Measurements from ENCODE around the gene GASK1B.

Gene GASK1B

DNA sequence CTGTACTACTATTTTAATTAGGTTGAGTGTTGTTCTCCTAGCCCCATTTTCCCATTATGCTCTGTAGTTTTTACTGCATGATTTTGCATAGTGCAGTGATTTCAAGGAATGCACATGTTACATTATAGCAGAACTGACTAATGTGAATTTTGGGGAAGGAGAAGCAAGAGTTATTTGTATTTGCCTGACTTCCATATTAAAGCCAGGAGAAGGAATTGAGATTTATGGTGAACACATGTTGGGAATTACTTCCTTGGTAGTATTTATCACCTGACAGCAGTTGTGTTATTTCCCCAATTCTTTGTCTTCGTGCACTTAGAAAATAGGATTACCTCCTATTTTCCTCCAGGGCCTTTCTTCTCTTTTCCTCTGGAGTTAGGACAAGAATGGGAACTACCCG, 40.6 kb upstream of the GASK1B start:
- Histone ChIP-seq H2AFZ (ENCODE audit: low read depth, low read length) (no peak overlapping the region), H3K4me3 (ENCODE audit: low read length) (no peak overlapping the region), H3K9ac (ENCODE audit: low read length) (no peak overlapping the region), H3K4me1 (ENCODE audit: low read length) (peaks cover 7% of the 10 kb centered on the region), H3K79me2 (ENCODE audit: low read length) (no peaks in the 10 kb centered on the region), H3K36me3 (replicated peaks; ENCODE audit: low read depth, low read length) (no peaks in the 10 kb centered on the region), H3K27ac (ENCODE audit: low read length) (no peak overlapping the region), H4K20me1 (ENCODE audit: insufficient read depth, low read length) (no peaks in the 10 kb centered on the region), H3K4me2 (ENCODE audit: low read length) (no peak overlapping the region), H3K27me3 (ENCODE audit: low read depth, low read length) (no peaks in the 10 kb centered on the region), H3K9me3 (ENCODE audit: insufficient read depth, low read length) (no peaks in the 10 kb centered on the region)
- TF ChIP-seq EZH2phosphoT487 (IDR thresholded peaks at IDR 0.05; ENCODE audit: low read depth), result no peak
- TF ChIP-seq, protein P1, sequence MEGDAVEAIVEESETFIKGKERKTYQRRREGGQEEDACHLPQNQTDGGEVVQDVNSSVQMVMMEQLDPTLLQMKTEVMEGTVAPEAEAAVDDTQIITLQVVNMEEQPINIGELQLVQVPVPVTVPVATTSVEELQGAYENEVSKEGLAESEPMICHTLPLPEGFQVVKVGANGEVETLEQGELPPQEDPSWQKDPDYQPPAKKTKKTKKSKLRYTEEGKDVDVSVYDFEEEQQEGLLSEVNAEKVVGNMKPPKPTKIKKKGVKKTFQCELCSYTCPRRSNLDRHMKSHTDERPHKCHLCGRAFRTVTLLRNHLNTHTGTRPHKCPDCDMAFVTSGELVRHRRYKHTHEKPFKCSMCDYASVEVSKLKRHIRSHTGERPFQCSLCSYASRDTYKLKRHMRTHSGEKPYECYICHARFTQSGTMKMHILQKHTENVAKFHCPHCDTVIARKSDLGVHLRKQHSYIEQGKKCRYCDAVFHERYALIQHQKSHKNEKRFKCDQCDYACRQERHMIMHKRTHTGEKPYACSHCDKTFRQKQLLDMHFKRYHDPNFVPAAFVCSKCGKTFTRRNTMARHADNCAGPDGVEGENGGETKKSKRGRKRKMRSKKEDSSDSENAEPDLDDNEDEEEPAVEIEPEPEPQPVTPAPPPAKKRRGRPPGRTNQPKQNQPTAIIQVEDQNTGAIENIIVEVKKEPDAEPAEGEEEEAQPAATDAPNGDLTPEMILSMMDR (IDR thresholded peaks at IDR 0.05; ENCODE audit: low read depth, low read length), result no peak

- H3K9me3 ChIP-seq (ENCODE audit: insufficient read depth, low read length), result no peaks in the 10 kb centered on the region
- H3K79me2 ChIP-seq (ENCODE audit: low read length), result no peaks in the 10 kb centered on the region
- no peak overlapping the region for H3K4me2 ChIP-seq (ENCODE audit: low read length)
- no peak overlapping the region for H3K9ac ChIP-seq (ENCODE audit: low read length)
- peaks cover 7% of the 10 kb centered on the region for H3K4me1 ChIP-seq (ENCODE audit: low read length)
- no peaks in the 10 kb centered on the region for H3K36me3 ChIP-seq (replicated peaks; ENCODE audit: low read depth, low read length)
- H2AFZ ChIP-seq (ENCODE audit: low read depth, low read length), result no peak overlapping the region
- no peak overlapping the region for H3K27ac ChIP-seq (ENCODE audit: low read length)
- H3K27me3 ChIP-seq (ENCODE audit: low read depth, low read length), result no peaks in the 10 kb centered on the region
- H4K20me1 ChIP-seq (ENCODE audit: insufficient read depth, low read length), result no peaks in the 10 kb centered on the region
- no peak overlapping the region for H3K4me3 ChIP-seq (ENCODE audit: low read length)
- TF ChIP-seq, protein P1 (IDR thresholded peaks at IDR 0.05; ENCODE audit: low read depth, low read length), result no peak
These were observed 38.4 kb upstream of the GASK1B start for GRCh38 chr4:158211222-158211621.

DNA sequence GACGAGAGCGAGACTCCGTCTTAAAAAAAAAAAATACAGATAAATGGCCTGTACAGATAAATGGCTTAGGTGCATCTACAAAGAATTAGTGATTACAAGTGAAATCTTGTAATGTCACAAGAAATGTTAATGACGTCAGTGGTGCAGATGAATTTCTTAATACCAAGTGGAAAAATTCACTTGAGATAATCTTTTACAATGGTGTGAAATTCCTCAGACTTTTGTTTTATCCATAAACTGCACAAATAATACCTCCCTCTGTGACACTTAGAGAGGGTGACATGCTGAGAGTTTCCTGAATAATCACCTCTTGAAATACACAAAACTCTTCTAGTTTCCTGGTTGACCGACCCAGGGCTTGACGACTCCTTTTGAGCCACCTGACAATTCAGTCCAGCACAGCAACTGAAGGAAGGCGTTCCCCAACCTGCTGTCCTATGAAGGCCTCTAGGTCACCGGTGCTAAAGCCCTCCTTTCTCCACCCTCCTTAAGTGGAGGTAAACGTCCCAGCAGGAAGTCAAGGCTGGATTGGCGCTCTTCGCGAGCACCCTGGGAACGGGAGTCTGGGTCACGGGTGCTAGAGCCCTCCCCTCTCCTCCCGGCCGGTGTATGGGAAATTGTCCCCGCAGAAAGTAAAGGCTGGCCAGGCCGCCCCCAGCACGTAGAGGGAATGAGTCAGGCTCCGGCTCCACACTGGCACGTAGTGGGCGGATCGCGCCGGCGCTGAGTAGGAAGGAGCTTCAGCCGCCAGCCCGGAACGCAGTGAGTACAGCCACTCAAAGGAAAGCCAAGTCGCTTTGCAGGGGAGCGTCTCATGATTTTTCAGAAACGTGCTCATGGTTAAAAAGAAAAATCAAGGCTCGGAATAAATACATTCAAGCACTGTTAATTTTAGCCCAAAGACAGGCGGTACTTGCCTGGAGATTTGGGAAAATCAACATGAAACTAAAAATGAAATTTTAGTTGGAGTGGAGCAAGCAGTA, 37.3 kb upstream of the GASK1B start, which contains the start of gene TMEM144:
Gene TMEM144 (plus strand): TSS at position 662 of the 983 bp plus-strand sequence. CDS start 2,182 bp downstream, outside the sequence.
- TF ChIP-seq EZH2phosphoT487 (IDR thresholded peaks at IDR 0.05; ENCODE audit: low read depth), result no peak
- TF ChIP-seq, protein P1 (IDR thresholded peaks at IDR 0.05; ENCODE audit: low read depth, low read length), result no peak
- H3K9me3 ChIP-seq (ENCODE audit: insufficient read depth, low read length), result no peaks in the 10 kb centered on the region
- H3K4me3 ChIP-seq (ENCODE audit: low read length), result no peak within 1 kb of the TSS
- H3K36me3 ChIP-seq (replicated peaks; ENCODE audit: low read depth, low read length), result no peaks in the 10 kb centered on the region
- 0 out of 2 replicates have a peak within 1 kb of the TSS, but pooled peaks have one; percentile 57 for H2AFZ ChIP-seq (ENCODE audit: low read depth, low read length)
- H3K9ac ChIP-seq (ENCODE audit: low read length), result no peak within 1 kb of the TSS
- no peaks in the 10 kb centered on the region for H3K79me2 ChIP-seq (ENCODE audit: low read length)
- no peaks in the 10 kb centered on the region for H4K20me1 ChIP-seq (ENCODE audit: insufficient read depth, low read length)
- H3K27ac ChIP-seq (ENCODE audit: low read length), result no peak within 1 kb of the TSS
- H3K27me3 ChIP-seq (ENCODE audit: low read depth, low read length), result no peaks in the 10 kb centered on the region
- peaks cover 7% of the 10 kb centered on the region for H3K4me1 ChIP-seq (ENCODE audit: low read length)
- no peak within 1 kb of the TSS for H3K4me2 ChIP-seq (ENCODE audit: low read length)

DNA sequence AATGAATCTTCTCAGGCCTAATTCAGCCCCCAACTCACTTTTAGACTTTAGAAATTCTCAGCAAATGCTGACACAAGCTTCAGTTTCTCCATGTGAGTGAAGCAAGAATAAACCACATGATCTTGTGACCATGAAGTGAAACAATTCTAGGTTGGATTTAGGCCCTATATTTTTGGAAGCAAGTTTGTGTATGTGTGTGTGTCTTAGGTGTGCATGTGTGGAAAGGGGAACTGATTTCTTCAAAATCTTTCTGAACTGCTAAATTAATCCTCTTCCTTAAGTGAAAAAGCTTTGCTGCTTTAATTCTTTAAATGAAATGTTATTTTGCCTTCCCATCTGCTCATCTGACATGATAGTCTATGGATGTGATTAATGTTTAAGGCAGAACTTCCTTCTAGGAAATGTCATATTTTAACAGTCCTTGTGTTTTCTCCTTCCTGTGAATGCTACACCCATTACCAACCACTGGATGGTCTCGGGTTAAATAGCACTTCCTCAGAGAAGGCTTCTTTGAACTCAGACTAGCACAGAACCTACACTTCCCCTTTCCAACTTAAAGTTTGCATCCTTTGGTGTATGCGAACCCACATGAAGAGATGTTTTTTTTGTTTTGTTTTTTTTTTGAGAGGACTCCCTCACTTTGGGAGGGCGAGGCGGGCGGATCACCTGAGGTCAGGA, 36.3 kb upstream of the GASK1B start:
- H3K9me3 ChIP-seq (ENCODE audit: insufficient read depth, low read length), result no peaks in the 10 kb centered on the region
- H3K9ac ChIP-seq (ENCODE audit: low read length), result no peak overlapping the region
- 0 out of 2 replicates have a peak overlapping the region, but pooled peaks have one; percentile 57 for H2AFZ ChIP-seq (ENCODE audit: low read depth, low read length)
- H3K4me1 ChIP-seq (ENCODE audit: low read length), result peaks cover 7% of the 10 kb centered on the region
- H3K27me3 ChIP-seq (ENCODE audit: low read depth, low read length), result no peaks in the 10 kb centered on the region
- H3K4me2 ChIP-seq (ENCODE audit: low read length), result no peak overlapping the region
- TF ChIP-seq, protein P1 (IDR thresholded peaks at IDR 0.05; ENCODE audit: low read depth, low read length), result no peak
- no peak for TF ChIP-seq EZH2phosphoT487 (IDR thresholded peaks at IDR 0.05; ENCODE audit: low read depth)
- no peak overlapping the region for H3K27ac ChIP-seq (ENCODE audit: low read length)
- no peaks in the 10 kb centered on the region for H3K36me3 ChIP-seq (replicated peaks; ENCODE audit: low read depth, low read length)
- no peaks in the 10 kb centered on the region for H4K20me1 ChIP-seq (ENCODE audit: insufficient read depth, low read length)
- H3K79me2 ChIP-seq (ENCODE audit: low read length), result no peaks in the 10 kb centered on the region
- H3K4me3 ChIP-seq (ENCODE audit: low read length), result no peak overlapping the region
